ENCODE results near the gene SPSB3.

Gene SPSB3

GRCh38 chr16:1792836-1793577 lies 10.6 kb upstream of the SPSB3 start:
- H3K4me3 ChIP-seq (ENCODE audit: low read depth, low read length): no peak overlapping the region
- DNase-seq (ENCODE audit: low read depth): no peak
- TF ChIP-seq CTCF (IDR thresholded peaks at IDR 0.05; ENCODE audit: control insufficient read depth, extremely low read depth, insufficient read depth): no peak

- DNase-seq (ENCODE audit: low read depth): no peak
- no peak for TF ChIP-seq CTCF (IDR thresholded peaks at IDR 0.05; ENCODE audit: control insufficient read depth, extremely low read depth, insufficient read depth)
- no peak overlapping the region for H3K4me3 ChIP-seq (ENCODE audit: low read depth, low read length)
These were observed 9.8 kb upstream of the SPSB3 start for GRCh38 chr16:1791943-1792812.

- H3K4me3 ChIP-seq (ENCODE audit: low read depth, low read length): no peak overlapping the region
- no peak for TF ChIP-seq CTCF (IDR thresholded peaks at IDR 0.05; ENCODE audit: control insufficient read depth, extremely low read depth, insufficient read depth)
- no peak for DNase-seq (ENCODE audit: low read depth)
These were observed 9.0 kb upstream of the SPSB3 start for GRCh38 chr16:1791256-1791942.

- H3K4me3 ChIP-seq (ENCODE audit: low read depth, low read length): no peak overlapping the region
- DNase-seq (ENCODE audit: low read depth): no peak
- no peak for TF ChIP-seq CTCF (IDR thresholded peaks at IDR 0.05; ENCODE audit: control insufficient read depth, extremely low read depth, insufficient read depth)
These were observed 8.4 kb upstream of the SPSB3 start for GRCh38 chr16:1790611-1791255.

- no peak for TF ChIP-seq CTCF (IDR thresholded peaks at IDR 0.05; ENCODE audit: control insufficient read depth, extremely low read depth, insufficient read depth)
- no peak overlapping the region for H3K4me3 ChIP-seq (ENCODE audit: low read depth, low read length)
- DNase-seq (ENCODE audit: low read depth): no peak
These were observed 7.9 kb upstream of the SPSB3 start for GRCh38 chr16:1790261-1790610.

GRCh38 chr16:1789643-1790045 lies 7.3 kb upstream of the SPSB3 start:
- TF ChIP-seq CTCF (IDR thresholded peaks at IDR 0.05; ENCODE audit: control insufficient read depth, extremely low read depth, insufficient read depth): no peak
- H3K4me3 ChIP-seq (ENCODE audit: low read depth, low read length): no peak overlapping the region
- no peak for DNase-seq (ENCODE audit: low read depth)

Measured in LNCaP clone FGC (cell line).